B cell (primary cell): ENCODE data around the gene BPIFB6. TPM values are rescaled to one million over a fixed set of nuclear protein-coding genes. Genes with fewer than 3 reads are reported as not detected.

Experiments used
- ATAC-seq: fragments of 200-7000 bp; cut with Tn5 transposase; one replicate; pipeline ENCODE4 v1.10.0; 2021; ENCODE audit warnings: low read depth, mild to moderate bottlenecking, moderate number of reproducible peaks, moderate library complexity
- CTCF ChIA-PET: fragments of 350-600 bp; sonication (Branson Sonifier 250); formaldehyde crosslinking; loops from one replicate; lab custom pipeline; 2021; ENCODE audit warnings: antibody characterized with exemption, inconsistent platforms; lab: Charles Lee
- POLR2A ChIA-PET: fragments of 350-600 bp; sonication (Branson Sonifier 250); formaldehyde crosslinking; loops from one replicate; lab custom pipeline; 2021; ENCODE audit warnings: antibody characterized with exemption; lab: Charles Lee
- DNase-seq: peaks from one replicate; pipeline ENCODE4 v3.0.0; 2013
- H2AFZ ChIP-seq: 2 replicates; pipeline ENCODE4 v1.6.1; 2012; ENCODE audit warnings: mild to moderate bottlenecking, low read depth, low read length; ENCODE audit not compliant: insufficient read depth, poor library complexity, severe bottlenecking
- H3K27ac ChIP-seq, 2 donors: 1 replicate in 1 of 2; 2 replicates in 1 of 2; pipeline ENCODE4 v1.5.1; 2012 to 2013; ENCODE audit warnings: low read length in 2 of 2, mild to moderate bottlenecking in 2 of 2, moderate library complexity in 1 of 2
- H3K27me3 ChIP-seq, 4 experiments: fragments of 200-600 bp in 1 of 4; sonication (generic) in 1 of 4; replicated peaks in 1 of 4; 1 replicate in 2 of 4; 2 replicates in 2 of 4; pipeline versions ENCODE4 v1.6.1 to v1.7.0; 2013 to 2016; ENCODE audit warnings: low read length in 3 of 4, mild to moderate bottlenecking in 2 of 4, mixed read lengths in 1 of 4, moderate library complexity in 1 of 4; ENCODE audit not compliant: insufficient read depth in 4 of 4, control insufficient read depth in 3 of 4; ENCODE audit errors: control extremely low read depth in 1 of 4
- H3K36me3 ChIP-seq, 2 experiments: replicated peaks in 1 of 2; 1 replicate in 1 of 2; 2 replicates in 1 of 2; pipeline versions ENCODE4 v1.6.1 to v1.7.1; 2013; ENCODE audit warnings: low read length in 1 of 2; ENCODE audit not compliant: insufficient read depth in 2 of 2, control insufficient read depth in 1 of 2; ENCODE audit errors: control extremely low read depth in 1 of 2, extremely low read depth in 1 of 2
- H3K4me1 ChIP-seq, 2 donors: fragments of 200-600 bp in 1 of 2; sonication (generic) in 1 of 2; 1 replicate in 1 of 2; 2 replicates in 1 of 2; pipeline versions ENCODE4 v1.5.1 to v1.6.1; 2013 to 2017; ENCODE audit warnings: low read length in 2 of 2; ENCODE audit not compliant: control insufficient read depth in 2 of 2, insufficient read depth in 2 of 2
- H3K4me2 ChIP-seq: replicated peaks from 2 replicates; pipeline ENCODE3; 2012; ENCODE audit warnings: mild to moderate bottlenecking, low read depth, low read length; ENCODE audit not compliant: poor library complexity, severe bottlenecking
- H3K4me3 ChIP-seq, 5 experiments: fragments of 200-600 bp in 1 of 5; sonication (generic) in 1 of 5; 1 replicate in 3 of 5; 2 replicates in 2 of 5; pipeline versions ENCODE4 v1.5.1 to v1.7.0; 2011 to 2016; ENCODE audit warnings: low read length in 4 of 5, mild to moderate bottlenecking in 4 of 5, low read depth in 2 of 5, control low read depth in 1 of 5, moderate library complexity in 1 of 5; ENCODE audit not compliant: insufficient read depth in 1 of 5; ENCODE audit errors: control extremely low read depth in 1 of 5, extremely low read depth in 1 of 5
- H3K79me2 ChIP-seq: fragments of 200-600 bp; sonication (generic); one replicate; pipeline ENCODE4 v1.6.0; 2016; ENCODE audit warnings: low read length; ENCODE audit not compliant: control insufficient read depth, insufficient read depth
- H3K9ac ChIP-seq: fragments of 200-600 bp; sonication (generic); 2 replicates; pipeline ENCODE4 v1.6.1; 2017; ENCODE audit warnings: mild to moderate bottlenecking, low read length, moderate library complexity
- H3K9me3 ChIP-seq, 3 donors: one replicate each; pipeline versions ENCODE4 v1.6.1 to v1.7.1; 2013; ENCODE audit warnings: low read length in 2 of 3; ENCODE audit not compliant: control insufficient read depth in 2 of 3, insufficient read depth in 1 of 3; ENCODE audit errors: control extremely low read depth in 1 of 3
- H4K20me1 ChIP-seq: 2 replicates; pipeline ENCODE4 v1.6.0; 2012; ENCODE audit warnings: mild to moderate bottlenecking, low read length; ENCODE audit not compliant: insufficient read depth, control insufficient read depth, poor library complexity, severe bottlenecking
- H3K27ac Mint-ChIP-seq: one replicate; pipeline ENCODE4 v1.8.0; 2021; ENCODE audit warnings: mixed read lengths
- H3K27me3 Mint-ChIP-seq: one replicate; pipeline ENCODE4 v1.8.0; 2021; ENCODE audit warnings: mixed read lengths
- H3K4me1 Mint-ChIP-seq: one replicate; pipeline ENCODE4 v1.8.0; 2021; ENCODE audit warnings: mixed read lengths
- H3K4me3 Mint-ChIP-seq: one replicate; pipeline ENCODE4 v1.8.0; 2021; ENCODE audit warnings: mixed read lengths
- H3K9me3 Mint-ChIP-seq: one replicate; pipeline ENCODE4 v1.8.0; 2022; ENCODE audit warnings: mixed read lengths; ENCODE audit not compliant: insufficient read depth
- EZH2 ChIP-seq: IDR thresholded peaks from 2 replicates; pipeline ENCODE4 v1.6.1; 2012; ENCODE audit warnings: borderline replicate concordance, low read depth, mild to moderate bottlenecking, moderate library complexity, low read length; ENCODE audit not compliant: insufficient read depth, poor library complexity, severe bottlenecking
- WGBS: methylation state at CpG from one replicate; pipeline ENCODE4 v1.1.5; 2013; ENCODE audit warnings: missing lambda C conversion rate; ENCODE audit not compliant: insufficient coverage; 5-methylcytosine and 5-hydroxymethylcytosine counted together
- intact Hi-C: fragments of 100-400 bp; cut with micrococcal nuclease; formaldehyde crosslinking; loops from one replicate; pipeline ENCODE4 v1.10.0; 2022
- polyA plus RNA-seq: library from polyadenylated mRNA; depleted of rRNA; stranded (reverse); fragments of >200 nt; gene quantifications from 2 replicates; pipeline ENCODE4 v1.2.3, GENCODE V29; 2012
- total RNA-seq, 2 donors: library from RNA; stranded (reverse); fragments of 120-200 nt in 1 of 2; gene quantifications; 1 replicate in 1 of 2; 2 replicates in 1 of 2; pipeline versions ENCODE4 v1.2.3 to v1.2.4, GENCODE V29; 2013 to 2022
- TF ChIP-seq, protein P1 (sequence below): fragments of 200-600 bp; IDR thresholded peaks from one replicate; pipeline ENCODE4 v1.8.0; 2022; ENCODE audit warnings: antibody characterized with exemption, mild to moderate bottlenecking

Gene BPIFB6
- total and polyA plus RNA-seq, 2 donors (not counting 1 experiment from before 2014, with no cell fraction given), result not detected

DNA sequence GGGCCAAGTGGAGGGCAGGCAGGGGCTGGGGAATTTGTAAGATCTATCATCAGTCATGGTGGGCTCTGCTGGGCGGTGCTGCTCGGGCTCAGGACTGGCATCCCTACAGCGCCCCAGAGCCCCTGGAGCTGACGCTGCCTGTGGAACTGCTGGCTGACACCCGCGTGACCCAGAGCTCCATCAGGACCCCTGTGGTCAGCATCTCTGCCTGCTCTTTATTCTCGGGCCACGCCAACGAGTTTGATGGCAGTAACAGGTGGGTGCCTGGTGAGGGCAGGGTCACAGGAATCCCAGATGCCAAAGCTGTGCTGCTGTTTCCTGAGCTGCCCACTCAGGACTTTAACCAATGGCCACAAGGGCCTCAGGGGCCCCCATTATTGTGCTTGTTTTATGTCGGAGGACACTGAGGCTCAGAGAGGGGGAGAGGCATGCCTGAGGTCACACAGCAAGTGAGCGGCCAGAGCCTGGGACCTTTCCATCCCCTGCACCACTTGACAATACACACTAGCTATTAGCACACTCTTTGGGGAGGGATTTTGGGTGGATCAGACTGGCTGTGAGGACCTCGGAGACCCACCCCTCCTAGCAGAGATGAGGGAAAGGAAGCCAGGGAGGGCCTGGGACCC lies 17.6 kb upstream of the BPIFB6 start:
- H3K9me3 Mint-ChIP-seq, result no peaks in the 10 kb centered on the region
- H3K4me1 ChIP-seq, result no peaks in the 10 kb centered on the region
- H3K27ac ChIP-seq, result no peak overlapping the region
- WGBS, result 79% methylated on average over 9 of the region's 12 CpGs
- H3K4me1 Mint-ChIP-seq, result peaks cover 2% of the 10 kb centered on the region
- ChIA-PET POLR2A (no interaction called here), CTCF (no interaction called here)
- H3K4me3 Mint-ChIP-seq, result no peak overlapping the region
- H3K27me3 ChIP-seq, result no peaks in the 10 kb centered on the region
- H3K9me3 ChIP-seq, result no peaks in the 10 kb centered on the region
- H2AFZ ChIP-seq, result no peak overlapping the region
- DNase-seq (no peak), ATAC-seq (no peak)
- intact Hi-C loops, result no loop called here
- TF ChIP-seq, protein P1, sequence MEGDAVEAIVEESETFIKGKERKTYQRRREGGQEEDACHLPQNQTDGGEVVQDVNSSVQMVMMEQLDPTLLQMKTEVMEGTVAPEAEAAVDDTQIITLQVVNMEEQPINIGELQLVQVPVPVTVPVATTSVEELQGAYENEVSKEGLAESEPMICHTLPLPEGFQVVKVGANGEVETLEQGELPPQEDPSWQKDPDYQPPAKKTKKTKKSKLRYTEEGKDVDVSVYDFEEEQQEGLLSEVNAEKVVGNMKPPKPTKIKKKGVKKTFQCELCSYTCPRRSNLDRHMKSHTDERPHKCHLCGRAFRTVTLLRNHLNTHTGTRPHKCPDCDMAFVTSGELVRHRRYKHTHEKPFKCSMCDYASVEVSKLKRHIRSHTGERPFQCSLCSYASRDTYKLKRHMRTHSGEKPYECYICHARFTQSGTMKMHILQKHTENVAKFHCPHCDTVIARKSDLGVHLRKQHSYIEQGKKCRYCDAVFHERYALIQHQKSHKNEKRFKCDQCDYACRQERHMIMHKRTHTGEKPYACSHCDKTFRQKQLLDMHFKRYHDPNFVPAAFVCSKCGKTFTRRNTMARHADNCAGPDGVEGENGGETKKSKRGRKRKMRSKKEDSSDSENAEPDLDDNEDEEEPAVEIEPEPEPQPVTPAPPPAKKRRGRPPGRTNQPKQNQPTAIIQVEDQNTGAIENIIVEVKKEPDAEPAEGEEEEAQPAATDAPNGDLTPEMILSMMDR, result no peak
- no peak overlapping the region for H3K27ac Mint-ChIP-seq
- H3K36me3 ChIP-seq, result no peaks in the 10 kb centered on the region
- peaks cover 9% of the 10 kb centered on the region for H3K27me3 Mint-ChIP-seq
- H3K4me2 ChIP-seq, result no peak overlapping the region
- H3K9ac ChIP-seq, result no peak overlapping the region
- no peaks in the 10 kb centered on the region for H3K79me2 ChIP-seq
- no peaks in the 10 kb centered on the region for H4K20me1 ChIP-seq
- H3K4me3 ChIP-seq, result no peak overlapping the region

DNA sequence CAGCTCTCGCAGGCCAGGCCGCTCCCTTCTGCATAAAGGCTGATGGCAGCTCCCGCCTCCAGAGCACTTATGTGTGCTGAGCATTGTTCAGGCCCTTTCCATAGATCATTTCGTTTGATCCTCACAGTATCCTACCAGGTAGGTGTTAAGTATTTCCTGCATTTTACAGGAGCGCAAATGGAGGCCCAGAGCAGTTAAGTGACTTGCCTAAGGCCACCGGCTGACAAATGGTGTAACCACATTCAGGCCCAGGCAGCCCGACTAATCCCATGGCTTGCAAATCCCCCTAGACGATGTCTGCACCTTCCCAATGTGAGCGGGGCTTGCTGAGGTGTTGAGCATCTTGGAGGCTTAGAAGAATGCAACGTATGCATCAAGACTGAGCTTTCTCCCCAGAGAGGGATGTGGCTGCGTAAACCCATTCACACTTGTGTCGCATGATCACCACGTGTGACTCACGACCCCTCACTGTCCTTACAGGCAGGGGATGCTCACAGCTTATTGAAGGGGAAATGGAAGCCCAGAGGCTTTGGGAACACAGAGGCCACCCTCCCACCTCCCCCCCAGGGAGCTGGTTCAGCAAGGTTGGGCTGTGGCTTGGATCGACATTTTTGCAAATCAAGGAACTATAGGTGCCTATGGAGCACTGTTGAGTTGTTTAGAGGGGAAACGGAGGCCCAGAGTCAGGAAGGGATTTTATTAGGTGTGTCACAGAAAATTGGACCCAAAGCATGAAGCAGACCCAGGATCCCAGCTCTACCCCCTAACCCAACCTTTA lies 16.9 kb upstream of the BPIFB6 start:
- Histone ChIP-seq H3K9ac (no peak overlapping the region), H3K4me3 (no peak overlapping the region), H3K4me1 (no peaks in the 10 kb centered on the region), H3K4me2 (no peak overlapping the region), H4K20me1 (no peaks in the 10 kb centered on the region), H3K79me2 (no peaks in the 10 kb centered on the region), H3K36me3 (no peaks in the 10 kb centered on the region), H3K27me3 (no peaks in the 10 kb centered on the region), H3K9me3 (no peaks in the 10 kb centered on the region), H3K27ac (no peak overlapping the region), H2AFZ (no peak overlapping the region)
- intact Hi-C loops, result no loop called here
- H3K4me3 Mint-ChIP-seq, result no peak overlapping the region
- no peaks in the 10 kb centered on the region for H3K9me3 Mint-ChIP-seq
- peaks cover 9% of the 10 kb centered on the region for H3K27me3 Mint-ChIP-seq
- TF ChIP-seq EZH2, result no peak
- TF ChIP-seq, protein P1, result no peak
- no peak for DNase-seq
- ChIA-PET CTCF (no interaction called here), POLR2A (no interaction called here)
- ATAC-seq, result no peak
- no peaks in the 10 kb centered on the region for H3K4me1 Mint-ChIP-seq
- H3K27ac Mint-ChIP-seq, result no peak overlapping the region
- WGBS, result 84% methylated on average over 12 of the region's 16 CpGs
